Psoas muscle (tissue), 8 donors: ENCODE data around the gene TECTA. TPM values are rescaled to one million over a fixed set of nuclear protein-coding genes. Genes with fewer than 3 reads are reported as not detected.

Source experiments
- ATAC-seq, 4 donors: fragments of 200-7000 bp; cut with Tn5 transposase; one replicate each; pipeline ENCODE4 v1.9.1; 2020; ENCODE audit warnings: moderate library complexity in 3 of 4, mild to moderate bottlenecking in 2 of 4
- DNase-seq, 2 donors: peaks; one replicate each; pipeline ENCODE4 v3.0.0-alpha.2; 2020
- H3K27ac ChIP-seq: fragments of 200-600 bp; one replicate; pipeline ENCODE4 v1.8.0; 2022
- H3K27me3 ChIP-seq, 3 donors: fragments of 200-600 bp in 1 of 3; one replicate each; pipeline versions ENCODE4 v1.6.1 to v1.8.0; 2013 to 2022; ENCODE audit warnings: low read length in 2 of 3, mild to moderate bottlenecking in 2 of 3, moderate library complexity in 1 of 3; ENCODE audit not compliant: insufficient read depth in 3 of 3
- H3K36me3 ChIP-seq, 2 donors: fragments of 200-600 bp in 1 of 2; one replicate each; pipeline versions ENCODE4 v1.6.1 to v1.8.0; 2013 to 2022; ENCODE audit warnings: low read depth in 1 of 2, mild to moderate bottlenecking in 1 of 2, moderate library complexity in 1 of 2; ENCODE audit not compliant: insufficient read depth in 1 of 2
- H3K4me1 ChIP-seq: fragments of 200-600 bp; one replicate; pipeline ENCODE4 v1.8.0; 2022
- H3K4me3 ChIP-seq: fragments of 200-600 bp; one replicate; pipeline ENCODE4 v1.8.0; 2022; ENCODE audit warnings: mild to moderate bottlenecking
- H3K9me3 ChIP-seq: fragments of 200-600 bp; one replicate; pipeline ENCODE4 v1.8.0; 2022
- WGBS, 3 donors: extraction: QIAGEN DNeasy Blood & Tissue Kit; methylation state at CpG; one replicate each; pipeline versions ENCODE4 v1.1.6 to v1.1.7; 2013; 5-methylcytosine and 5-hydroxymethylcytosine counted together
- intact Hi-C, 2 donors: fragments of 100-400 bp; cut with DNase I; formaldehyde crosslinking; loops; one replicate each; pipeline versions ENCODE4 v1.11.0 to v1.14.2; 2022
- polyA plus RNA-seq, 3 donors: library from polyadenylated mRNA; stranded (reverse); fragments of 200-250 nt; gene quantifications; one replicate each; pipeline ENCODE4 v1.2.3, GENCODE V29; 2013
- total RNA-seq, 4 donors: library from RNA; stranded (reverse); fragmentation: NEBNext Ultra II Directional in 2 of 4; extraction: Animal tissue kit (Norgen Biotek cat#: 25700) in 2 of 4; gene quantifications; one replicate each; pipeline versions ENCODE4 v1.2.1 to v1.2.4, GENCODE V29; 2021 to 2023
- TF ChIP-seq, protein P1 (sequence below): fragments of 200-600 bp; IDR thresholded peaks from one replicate; pipeline ENCODE4 v1.8.0; 2022; ENCODE audit warnings: antibody characterized with exemption
- donor health status: healthy with polysubstance abuse.
- donor health status: DM: no; HTN: no; CAD: no; lungs with moderate emphysema.
- donor health status: Bipolar disorder and iron deficiency.
- donor health status: healthy.
- donor health status: DM: yes; HTN: yes; CAD: no.
- donor health status: DM: no; HTN: no; CAD: no.
- donor health status: DM: no; HTN: no; CAD: no.
- donor health status: DM: yes; HTN: yes; CAD: no.

Gene TECTA
- total and polyA plus RNA-seq, 7 donors, result 0.10 to 2.6 (median 0.30) TPM

DNA sequence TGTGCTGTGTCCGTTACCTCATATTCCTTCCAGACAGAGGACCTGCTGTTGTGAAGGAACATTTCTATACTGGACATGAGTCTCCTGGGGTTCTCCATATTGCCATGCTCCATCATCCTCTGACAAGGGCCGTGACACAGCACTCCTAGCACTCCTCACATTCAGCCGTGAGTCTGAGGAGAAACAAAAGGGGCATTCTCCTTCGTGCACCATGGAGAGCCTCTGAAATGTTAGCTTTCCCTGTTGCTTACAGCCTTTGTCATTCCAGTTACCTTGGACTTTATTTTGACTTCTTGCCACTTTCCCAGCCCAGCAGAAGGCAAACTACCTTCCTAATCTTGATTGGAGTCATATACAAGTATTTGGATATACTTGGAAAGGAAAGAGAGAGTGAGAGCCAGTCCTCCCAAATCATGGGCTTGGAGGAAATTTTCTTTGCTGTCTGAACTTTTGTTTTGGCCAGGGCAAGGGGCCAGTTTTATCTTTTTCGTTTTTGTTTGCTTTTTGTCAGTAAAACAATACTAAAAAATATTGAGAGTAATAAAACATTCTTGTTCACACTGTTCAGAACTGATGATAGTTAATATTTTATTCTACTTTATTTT, 29.1 kb upstream of the TECTA start:
- H3K4me3 ChIP-seq, result no peak overlapping the region
- H3K27ac ChIP-seq, result no peak overlapping the region
- ATAC-seq (no peak), DNase-seq (no peak)
- H3K36me3 ChIP-seq, result no peaks in the 10 kb centered on the region
- no peaks in the 10 kb centered on the region for H3K27me3 ChIP-seq
- TF ChIP-seq, protein P1, sequence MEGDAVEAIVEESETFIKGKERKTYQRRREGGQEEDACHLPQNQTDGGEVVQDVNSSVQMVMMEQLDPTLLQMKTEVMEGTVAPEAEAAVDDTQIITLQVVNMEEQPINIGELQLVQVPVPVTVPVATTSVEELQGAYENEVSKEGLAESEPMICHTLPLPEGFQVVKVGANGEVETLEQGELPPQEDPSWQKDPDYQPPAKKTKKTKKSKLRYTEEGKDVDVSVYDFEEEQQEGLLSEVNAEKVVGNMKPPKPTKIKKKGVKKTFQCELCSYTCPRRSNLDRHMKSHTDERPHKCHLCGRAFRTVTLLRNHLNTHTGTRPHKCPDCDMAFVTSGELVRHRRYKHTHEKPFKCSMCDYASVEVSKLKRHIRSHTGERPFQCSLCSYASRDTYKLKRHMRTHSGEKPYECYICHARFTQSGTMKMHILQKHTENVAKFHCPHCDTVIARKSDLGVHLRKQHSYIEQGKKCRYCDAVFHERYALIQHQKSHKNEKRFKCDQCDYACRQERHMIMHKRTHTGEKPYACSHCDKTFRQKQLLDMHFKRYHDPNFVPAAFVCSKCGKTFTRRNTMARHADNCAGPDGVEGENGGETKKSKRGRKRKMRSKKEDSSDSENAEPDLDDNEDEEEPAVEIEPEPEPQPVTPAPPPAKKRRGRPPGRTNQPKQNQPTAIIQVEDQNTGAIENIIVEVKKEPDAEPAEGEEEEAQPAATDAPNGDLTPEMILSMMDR, result no peak
- 42 to 60% (median 48%) methylated on average over 5 of the region's 5 CpGs for WGBS, 3 donors
- intact Hi-C loops, result no loop called here
- no peaks in the 10 kb centered on the region for H3K9me3 ChIP-seq
- H3K4me1 ChIP-seq, result no peaks in the 10 kb centered on the region

GRCh38 chr11:121081321-121081720, 19.7 kb upstream of the TECTA start:
- Histone ChIP-seq H3K4me3 (no peak overlapping the region), H3K27ac (no peak overlapping the region), H3K27me3 (no peaks in the 10 kb centered on the region), H3K36me3 (no peaks in the 10 kb centered on the region), H3K9me3 (no peaks in the 10 kb centered on the region), H3K4me1 (no peaks in the 10 kb centered on the region)
- DNase-seq (no peak), ATAC-seq (no peak)
- TF ChIP-seq, protein P1, result no peak
- intact Hi-C loops, result no loop called here
- whole genome bisulfite sequencing, 3 donors, result 98% methylated on average over 3 of the region's 3 CpGs

DNA sequence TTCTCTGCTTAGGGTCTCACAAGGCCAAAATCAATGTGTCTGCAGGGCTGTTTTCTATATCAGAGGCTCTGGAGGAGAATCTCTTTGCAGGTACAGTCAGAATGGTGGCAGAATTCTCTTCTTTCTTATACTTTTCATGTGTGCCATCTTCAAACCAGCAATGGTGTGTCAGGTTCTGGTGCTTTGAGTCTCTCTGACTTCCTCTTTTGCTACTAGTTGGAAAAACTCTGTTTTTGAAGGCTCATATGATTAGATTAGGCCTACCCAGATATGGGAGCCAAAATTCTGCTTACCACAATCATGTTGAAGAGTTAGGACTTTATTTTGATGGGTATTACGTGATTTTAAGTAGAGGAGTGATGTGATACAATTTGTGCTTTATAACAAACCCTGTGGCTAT, 18.8 kb upstream of the TECTA start:
- Histone ChIP-seq H3K4me3 (no peak overlapping the region), H3K36me3 (peaks cover 0 to 4% of the 10 kb centered on the region in 2 donors), H3K27me3 (no peaks in the 10 kb centered on the region), H3K27ac (no peak overlapping the region), H3K9me3 (no peaks in the 10 kb centered on the region), H3K4me1 (no peaks in the 10 kb centered on the region)
- no peak for ATAC-seq
- intact Hi-C loops, result no loop called here
- 94 to 100% (median 94%) methylated on average over 1 of the region's 1 CpG for WGBS, 3 donors
- DNase-seq, result no peak
- TF ChIP-seq, protein P1, result no peak

DNA sequence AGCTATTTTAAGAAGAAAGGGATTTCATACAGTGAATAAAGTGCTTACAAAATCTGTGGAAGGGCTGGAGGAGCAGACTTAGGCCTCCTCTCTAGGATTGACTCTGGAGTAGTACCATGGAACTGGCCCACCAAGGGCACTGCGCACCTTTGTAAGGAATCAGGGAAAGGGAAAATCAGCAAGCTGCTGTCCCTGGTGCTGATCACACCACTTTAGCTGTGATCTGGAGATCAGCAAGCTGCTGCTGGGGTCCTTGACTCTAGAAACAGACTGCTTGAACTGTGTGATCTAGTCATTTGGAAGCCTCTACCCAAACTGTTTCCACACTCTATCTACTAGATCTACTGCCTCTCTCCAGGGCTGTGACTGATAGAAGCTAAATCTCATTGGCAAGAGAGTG, 18.4 kb upstream of the TECTA start:
- intact Hi-C loops, result no loop called here
- no peak for ATAC-seq
- H3K9me3 ChIP-seq, result no peaks in the 10 kb centered on the region
- DNase-seq, result no peak
- TF ChIP-seq, protein P1, result no peak
- H3K36me3 ChIP-seq, result peaks cover 0 to 9% of the 10 kb centered on the region in 2 donors
- H3K27ac ChIP-seq, result no peak overlapping the region
- H3K4me1 ChIP-seq, result no peaks in the 10 kb centered on the region
- H3K4me3 ChIP-seq, result no peak overlapping the region
- 93 to 97% (median 94%) methylated on average over 1 of the region's 1 CpG for whole genome bisulfite sequencing, 3 donors
- H3K27me3 ChIP-seq, result no peaks in the 10 kb centered on the region

GRCh38 chr11:121086866-121087265, 14.2 kb upstream of the TECTA start:
- Histone ChIP-seq H3K36me3 (peaks cover 0 to 13% of the 10 kb centered on the region in 2 donors), H3K27ac (no peak overlapping the region), H3K4me3 (no peak overlapping the region), H3K4me1 (no peaks in the 10 kb centered on the region), H3K9me3 (no peaks in the 10 kb centered on the region), H3K27me3 (no peaks in the 10 kb centered on the region)
- intact Hi-C loops, result no loop called here
- 50 to 81% (median 62%) methylated on average over 4 of the region's 4 CpGs for WGBS, 3 donors
- ATAC-seq (no peak), DNase-seq (no peak)
- TF ChIP-seq, protein P1, result no peak
